Omental fat pad (tissue), 4 donors: ENCODE data around the gene SS18L1. TPM values are rescaled to one million over a fixed set of nuclear protein-coding genes. Genes with fewer than 3 reads are reported as not detected.

ENCODE experiments used
- ATAC-seq: fragments of 150-250 bp; one replicate; pipeline ENCODE4 v1.9.1; 2016; ENCODE audit warnings: mild to moderate bottlenecking, moderate library complexity; ENCODE audit not compliant: low FRiP score
- DNase-seq: peaks from one replicate; pipeline ENCODE4 v3.0.0-alpha.2; 2019; ENCODE audit warnings: low spot score
- CTCF ChIP-seq, 3 donors: fragments of 450-650 bp; IDR thresholded peaks; one replicate each; pipeline ENCODE4 v1.5.1; 2016 to 2017; ENCODE audit warnings: antibody characterized with exemption in 3 of 3, mild to moderate bottlenecking in 3 of 3, moderate library complexity in 2 of 3
- total RNA-seq, 4 donors: library from RNA; depleted of rRNA; stranded (reverse); fragments of >200 nt; gene quantifications; one replicate each; pipeline ENCODE4 v1.1.0, GENCODE V29; 2016

Gene SS18L1
- total RNA-seq, 4 donors from 2014 or later, result 10.3 to 23.4 (median 12.3) TPM

- ATAC-seq (no peak), DNase-seq (no peak)
- TF ChIP-seq CTCF (IDR thresholded peaks at IDR 0.05), result no peak
Measured at GRCh38 chr20:62120365-62120762, 23.2 kb upstream of the SS18L1 start.

- DNase-seq (no peak), ATAC-seq (peak; percentile 20)
- no peak for TF ChIP-seq CTCF (IDR thresholded peaks at IDR 0.05)
Measured at GRCh38 chr20:62120990-62121775, 22.4 kb upstream of the SS18L1 start.

- DNase-seq, result peak; percentile 75
- TF ChIP-seq CTCF (IDR thresholded peaks at IDR 0.05), result no peak
- peak; percentile 89 for ATAC-seq
Measured at GRCh38 chr20:62121776-62122653, 21.6 kb upstream of the SS18L1 start, which contains the start of gene LSM14B. TSS of gene LSM14B (plus strand) at chr20:62122475. CDS start at chr20:62122667, 192 bp downstream.

- TF ChIP-seq CTCF (IDR thresholded peaks at IDR 0.05), result no peak
- DNase-seq (no peak), ATAC-seq (peak; percentile 26)
Measured at GRCh38 chr20:62122654-62123449, 20.7 kb upstream of the SS18L1 start.

GRCh38 chr20:62123450-62124118 is 20.0 kb upstream of the SS18L1 start:
- no peak for ATAC-seq
- no peak for DNase-seq
- TF ChIP-seq CTCF (IDR thresholded peaks at IDR 0.05), result no peak

GRCh38 chr20:62126141-62126540 is 17.4 kb upstream of the SS18L1 start:
- DNase-seq (no peak), ATAC-seq (no peak)
- no peak for TF ChIP-seq CTCF (IDR thresholded peaks at IDR 0.05)
